NCI-H2107 (cell line): ENCODE results near the gene CACNG3.
A peak's percentile ranks its signal among the peaks of the same experiment; 100 is the strongest.
"Not testable (repeated sequence)": the region's sequence is repeated elsewhere in the genome, so short reads cannot be mapped to it uniquely, and the experiment has no call there.

Experiments used
- DNase-seq: peaks from one replicate; lab custom pipeline; 2025; lab: John Stamatoyannopoulos, UW

The CACNG3 gene

DNA sequence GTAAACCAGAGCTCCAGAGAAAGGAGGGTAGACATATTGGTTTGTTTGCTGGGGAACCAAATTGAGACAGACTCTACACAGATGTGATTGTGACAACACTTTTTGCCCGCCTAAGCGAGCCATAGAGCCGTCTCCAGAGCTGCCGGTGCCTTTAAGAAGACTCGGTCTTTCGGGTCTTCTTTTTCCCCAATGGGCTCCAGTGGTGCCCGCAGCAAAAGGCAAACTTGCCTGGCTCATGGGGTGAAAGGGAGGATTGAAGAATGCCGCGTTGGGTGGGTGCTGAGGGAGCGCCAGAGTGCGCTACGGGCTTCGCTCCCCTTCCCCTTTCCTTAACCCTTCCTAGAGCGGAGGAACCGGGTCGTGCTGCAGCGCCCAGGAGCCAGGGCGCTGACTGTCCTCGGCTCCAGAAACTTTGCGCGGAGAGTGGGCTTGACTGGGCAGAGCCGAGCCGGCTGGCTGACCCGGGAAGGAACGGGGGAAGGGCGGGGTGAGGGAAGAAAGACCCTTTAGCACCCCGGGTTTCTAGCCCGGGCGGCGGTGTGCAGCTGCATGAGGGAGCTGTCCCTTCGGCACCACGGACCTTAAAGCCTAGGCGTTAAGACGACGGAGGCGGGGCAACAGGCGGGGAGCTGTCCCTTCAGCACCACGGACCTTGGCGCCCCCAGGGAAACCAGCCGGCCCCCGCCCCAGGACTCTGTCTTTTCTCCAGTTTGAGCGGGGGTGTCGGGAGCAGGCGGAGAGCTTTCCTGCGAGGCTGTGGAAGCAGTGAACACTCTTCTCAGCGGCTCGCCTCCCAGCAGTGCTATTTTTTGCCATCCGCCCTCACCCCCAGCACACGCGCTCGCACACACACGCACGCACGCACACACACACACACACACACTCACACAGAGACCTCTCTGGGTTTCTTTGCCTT is at the start of gene CACNG3:
CACNG3 (plus strand) TSS at position 880 of the 916 bp plus-strand sequence. CDS start 420 bp downstream, outside the sequence.
- no peak for DNase-seq

DNA sequence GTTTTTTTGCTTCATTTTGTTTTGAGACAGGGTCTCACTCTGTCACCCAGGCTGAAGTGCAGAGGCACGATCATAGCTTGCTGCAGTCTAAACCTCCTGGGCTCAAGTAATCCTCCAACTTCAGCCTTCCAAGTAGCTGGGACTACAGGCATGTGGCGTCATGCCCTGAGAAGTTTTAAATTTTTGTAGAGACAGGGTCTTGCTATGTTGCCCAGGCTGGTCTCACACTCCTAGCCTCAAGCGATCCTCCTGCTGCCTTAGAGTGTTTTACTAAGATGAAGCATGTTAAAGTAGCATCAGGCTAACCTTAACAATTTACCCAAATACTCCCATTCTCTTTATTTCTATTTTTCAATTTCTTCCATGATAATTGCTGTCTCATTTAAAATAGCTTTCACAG is 49.2 kb upstream of the CACNG3 start:
- no peak for DNase-seq

DNA sequence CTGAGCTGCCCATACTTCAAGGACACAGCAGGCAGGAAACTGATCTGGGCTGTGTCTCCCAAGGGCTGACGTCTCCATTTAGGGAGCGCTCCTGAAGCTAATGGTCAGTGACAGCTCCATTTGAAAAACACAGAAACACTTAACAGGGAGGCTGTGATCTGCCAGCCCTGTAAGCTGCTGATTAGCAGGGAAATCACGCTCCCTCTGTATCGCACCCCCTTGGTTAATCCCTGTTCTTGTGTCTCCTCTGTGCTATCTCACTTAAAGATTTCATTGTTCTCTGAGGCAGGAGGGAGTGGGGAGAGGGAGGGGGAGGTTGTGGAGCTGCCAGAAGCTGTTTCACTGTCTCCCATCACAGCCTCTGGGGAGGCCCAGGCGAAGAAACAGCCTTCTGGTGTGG is 47.4 kb upstream of the CACNG3 start:
- no peak for DNase-seq

GRCh38 chr16:24214992-24215391 is 41.1 kb upstream of the CACNG3 start:
- DNase-seq, result no peak

DNA sequence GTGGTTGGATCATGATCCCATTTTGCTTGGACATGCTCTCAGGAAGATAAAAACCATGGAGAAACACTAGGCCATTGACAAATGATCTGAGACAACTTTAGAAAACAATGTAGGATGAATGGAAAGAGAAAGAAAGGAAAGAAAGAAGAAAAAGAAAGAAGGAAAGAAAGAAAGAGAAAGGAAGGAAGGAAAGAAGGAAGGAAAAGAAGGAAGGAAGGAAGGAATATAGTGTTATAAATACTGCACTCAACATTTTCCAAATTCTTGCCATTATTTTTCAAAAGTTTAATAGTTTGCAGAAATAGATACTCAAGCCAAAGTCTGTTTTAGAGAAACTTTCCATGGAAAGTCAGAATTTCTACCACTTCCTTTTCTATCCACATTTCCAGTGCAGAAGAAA is 39.2 kb upstream of the CACNG3 start:
- DNase-seq, result no peak

DNA sequence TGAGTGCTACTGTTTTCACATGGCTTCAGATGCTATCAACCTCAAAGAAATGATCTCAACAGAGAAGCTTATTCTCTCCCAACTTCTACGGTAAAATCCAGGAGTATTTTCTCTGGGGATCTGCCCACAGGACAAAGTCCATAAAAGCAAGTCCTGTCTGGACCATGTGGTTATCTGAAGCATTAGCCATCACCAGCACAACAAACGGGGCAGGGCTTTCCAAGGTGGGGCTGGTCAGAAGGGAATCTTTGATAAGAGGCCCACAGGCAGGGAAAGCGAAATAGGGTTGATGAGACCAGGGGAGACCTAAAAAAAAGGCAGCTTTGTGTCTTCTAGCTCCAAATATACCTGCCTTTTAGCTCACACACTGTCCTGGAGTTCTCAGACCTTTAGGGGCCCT is 38.7 kb upstream of the CACNG3 start:
- no peak for DNase-seq

DNA sequence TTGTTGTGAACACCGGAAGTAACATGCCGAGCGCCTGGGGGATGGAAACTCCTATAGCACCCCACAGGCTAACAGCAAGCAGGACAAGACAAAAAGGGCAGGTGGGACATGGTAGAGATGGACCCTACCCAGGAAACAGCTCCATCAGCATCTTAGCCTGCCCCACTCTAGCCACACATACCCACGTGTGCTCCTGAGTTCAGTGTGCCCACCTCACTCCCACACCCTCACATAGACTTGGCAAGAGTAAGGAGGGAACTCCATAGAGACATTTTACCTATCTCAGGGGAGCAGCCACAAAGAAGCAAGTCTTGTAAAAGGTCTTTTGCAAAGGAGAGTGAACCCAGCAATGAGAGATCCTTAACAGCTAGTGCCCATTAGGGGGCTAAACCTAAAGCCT is 37.8 kb upstream of the CACNG3 start:
- no peak for DNase-seq

- no peak for DNase-seq
These were observed 34.9 kb upstream of the CACNG3 start for GRCh38 chr16:24221219-24221618.

- DNase-seq, result no peak
These were observed 27.6 kb upstream of the CACNG3 start for GRCh38 chr16:24228514-24228913.

GRCh38 chr16:24232936-24233335 is 23.2 kb upstream of the CACNG3 start:
- no peak for DNase-seq

DNA sequence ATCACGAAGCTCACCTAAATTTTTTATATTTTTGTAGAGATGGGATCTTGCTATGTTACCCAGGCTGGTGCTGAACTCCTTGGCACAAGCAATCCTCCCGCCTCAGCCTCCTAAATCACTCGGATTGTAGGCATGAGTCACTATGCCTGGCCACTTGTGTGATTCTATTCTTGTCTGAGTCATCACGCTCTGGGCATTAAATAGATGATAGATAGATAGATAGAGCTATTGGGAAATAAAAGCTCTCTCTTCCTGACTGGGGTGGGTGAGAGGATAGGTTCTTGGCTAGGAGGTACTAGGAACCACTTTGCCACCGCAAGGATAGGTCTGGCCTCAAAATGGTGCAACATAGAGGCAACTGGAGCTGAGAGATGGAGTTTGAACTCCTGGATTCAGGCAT is 21.4 kb upstream of the CACNG3 start:
- DNase-seq, result no peak

DNA sequence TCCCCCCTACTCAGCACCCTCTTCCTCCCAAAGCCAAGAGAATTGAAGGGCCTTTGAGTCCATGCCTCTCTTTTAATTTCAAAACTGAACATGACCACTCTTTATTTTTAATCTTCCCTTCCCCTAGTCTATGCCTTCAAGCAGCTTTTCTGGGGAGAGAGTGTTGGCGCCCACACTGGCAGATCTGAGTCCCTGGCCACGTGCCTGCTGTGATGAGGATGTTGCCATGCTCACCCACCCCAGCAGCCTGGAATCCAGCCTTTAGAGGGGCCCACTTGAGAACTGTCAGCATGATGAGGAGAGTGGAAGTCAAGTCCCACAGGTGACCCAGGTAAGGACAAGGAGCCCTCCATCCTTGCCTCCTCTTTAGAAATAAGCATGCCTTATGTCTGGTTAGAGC is 20.3 kb upstream of the CACNG3 start:
- no peak for DNase-seq

DNA sequence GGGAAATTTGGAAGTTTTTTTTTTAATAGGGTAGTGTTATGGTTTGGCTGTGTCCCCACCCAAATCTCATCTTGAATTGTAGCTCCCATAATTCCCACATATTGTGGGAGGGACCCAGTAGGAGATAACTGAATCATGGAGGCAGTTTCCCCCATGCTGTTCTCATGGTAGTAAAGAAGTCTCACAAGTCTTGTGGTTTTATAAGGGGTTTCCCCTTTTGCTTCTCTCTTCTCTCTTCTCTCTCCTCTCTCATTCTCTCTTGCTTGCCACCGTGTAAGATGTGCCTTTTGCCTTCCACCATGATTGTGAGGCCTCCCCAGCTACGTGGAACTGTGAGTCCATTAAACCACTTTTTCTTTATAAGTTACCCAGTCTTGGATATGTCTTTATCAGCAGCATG is 17.3 kb upstream of the CACNG3 start:
- DNase-seq, result not testable (repeated sequence)

DNA sequence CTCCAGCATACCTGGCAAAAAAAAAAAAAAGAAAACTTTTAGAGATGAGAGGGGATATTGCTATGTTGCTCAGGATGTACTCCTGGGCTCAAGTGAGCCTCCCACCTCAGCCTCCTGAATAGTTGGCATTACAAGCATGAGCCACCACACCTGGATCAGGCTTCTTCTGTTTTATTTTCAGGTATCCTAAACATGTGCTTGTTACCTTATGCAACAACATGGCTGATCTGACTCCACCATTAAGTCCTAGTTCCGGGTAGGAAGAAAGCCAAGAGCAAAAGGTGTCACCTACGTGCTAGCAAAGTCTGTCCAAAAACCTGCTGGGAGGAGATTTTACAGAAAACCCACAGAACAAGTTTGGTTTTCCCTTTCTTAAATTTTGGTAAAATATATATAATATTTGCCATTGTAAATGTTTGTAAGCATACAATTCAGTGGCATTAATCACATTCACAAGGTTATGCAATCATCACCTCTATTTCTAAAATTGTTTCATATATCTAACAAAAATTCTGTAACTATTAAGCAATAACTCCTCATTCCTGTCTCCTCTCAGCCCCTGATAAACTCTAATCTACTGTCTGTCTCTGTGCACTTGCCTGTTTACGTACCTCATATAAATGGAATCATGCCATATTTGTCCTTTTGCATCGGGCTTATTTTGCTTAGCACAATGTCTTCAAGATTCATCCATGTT is 9.1 kb upstream of the CACNG3 start:
- no peak for DNase-seq

DNA sequence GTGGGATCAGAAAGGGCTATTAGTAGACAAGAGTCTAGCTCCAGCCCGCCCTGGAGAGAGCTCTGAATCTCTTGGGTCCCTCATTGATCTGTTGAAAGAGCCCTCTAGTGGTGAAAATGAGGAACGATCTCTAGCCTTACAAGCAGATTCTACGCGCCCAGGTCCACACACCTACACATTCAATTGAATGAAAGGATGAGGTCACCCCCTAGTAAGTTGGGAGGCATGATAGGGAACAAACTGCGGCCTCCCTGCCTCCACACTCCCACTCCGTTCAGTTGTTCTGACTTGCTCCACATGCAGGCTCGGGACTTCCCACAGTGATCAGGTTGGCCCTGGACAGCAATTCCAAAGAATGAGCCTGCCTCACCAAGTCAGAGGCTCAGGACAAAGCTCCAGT is 2.9 kb upstream of the CACNG3 start:
- peak; percentile 1 for DNase-seq

DNA sequence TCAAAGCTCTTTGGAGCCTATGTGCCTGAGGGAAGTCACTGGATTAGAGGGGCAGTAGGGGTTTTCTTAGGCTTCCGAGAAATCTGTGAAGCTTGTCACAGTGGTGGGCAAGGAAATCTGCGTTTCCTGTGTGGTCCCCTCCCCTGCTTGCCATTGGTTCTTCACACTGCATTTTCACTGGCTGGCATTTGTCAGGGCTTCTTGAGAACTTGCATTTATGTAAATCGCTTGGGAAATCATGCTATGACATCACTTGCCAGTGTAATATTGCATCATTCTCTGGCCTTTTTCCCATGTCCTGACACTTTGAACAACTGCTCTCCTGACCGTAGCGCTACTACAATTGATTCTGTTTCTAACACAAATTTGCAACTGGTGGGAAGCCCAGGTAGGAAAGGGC is 1.8 kb downstream of the CACNG3 start:
- DNase-seq, result no peak

DNA sequence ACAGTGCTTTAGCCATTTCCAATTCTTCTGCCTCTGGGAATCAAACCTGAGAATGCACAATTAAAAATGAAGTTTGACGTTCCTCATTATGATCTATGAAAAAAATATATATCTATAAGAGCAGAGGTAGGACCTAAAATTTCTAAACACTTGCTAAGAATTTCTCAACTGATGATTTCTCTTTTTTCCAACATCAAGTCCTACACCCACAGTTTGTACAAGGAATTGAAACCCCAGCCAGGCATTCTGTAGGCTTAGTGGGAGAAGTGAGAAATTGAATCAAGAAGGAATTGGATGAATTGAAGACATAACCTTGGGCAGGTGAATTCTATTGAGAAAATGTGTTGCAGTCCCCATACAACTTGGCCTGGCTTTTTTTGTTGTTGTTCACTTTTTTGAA is 2.7 kb downstream of the CACNG3 start:
- DNase-seq, result no peak

DNA sequence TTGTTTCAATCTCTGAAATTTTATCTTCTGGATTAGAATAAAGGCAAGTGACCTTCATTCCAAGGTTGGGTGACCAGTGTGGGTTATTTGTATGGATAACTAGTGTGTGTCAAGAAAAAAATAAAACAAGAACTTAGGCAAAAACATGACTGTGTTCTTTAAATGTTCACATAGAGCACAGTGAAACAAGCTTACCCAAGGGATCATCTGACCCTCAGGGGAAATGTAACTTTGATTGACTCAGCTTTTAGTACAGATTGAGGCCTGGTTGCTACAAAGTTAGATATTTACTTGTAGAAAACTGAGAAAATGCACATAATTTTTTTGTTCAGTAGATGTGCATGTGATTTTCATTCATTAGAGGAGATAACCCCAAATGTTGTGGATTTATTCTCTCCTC is 6.7 kb downstream of the CACNG3 start:
- DNase-seq, result no peak

- DNase-seq, result no peak
These were observed 14.7 kb downstream of the CACNG3 start for GRCh38 chr16:24270721-24271442.

DNA sequence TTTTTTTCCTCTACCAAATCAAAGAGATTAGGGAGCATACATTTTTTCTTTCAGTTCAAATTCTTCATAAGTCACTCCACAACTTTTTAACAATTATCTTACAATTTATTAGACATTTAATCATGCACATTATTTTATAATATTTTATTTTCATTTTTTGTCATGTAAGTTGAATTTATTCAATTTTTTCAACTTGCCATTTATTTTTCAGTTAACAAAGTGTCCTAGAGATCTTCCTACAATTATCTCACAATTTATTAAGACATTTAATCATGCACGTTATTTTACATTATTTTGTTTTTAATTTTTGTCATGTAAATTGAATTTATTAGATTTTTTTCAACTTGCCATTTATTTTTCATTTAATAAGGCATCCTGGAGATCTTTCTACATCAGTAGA is 16.2 kb downstream of the CACNG3 start:
- no peak for DNase-seq

- no peak for DNase-seq
These were observed 17.5 kb downstream of the CACNG3 start for GRCh38 chr16:24273508-24274182.

DNA sequence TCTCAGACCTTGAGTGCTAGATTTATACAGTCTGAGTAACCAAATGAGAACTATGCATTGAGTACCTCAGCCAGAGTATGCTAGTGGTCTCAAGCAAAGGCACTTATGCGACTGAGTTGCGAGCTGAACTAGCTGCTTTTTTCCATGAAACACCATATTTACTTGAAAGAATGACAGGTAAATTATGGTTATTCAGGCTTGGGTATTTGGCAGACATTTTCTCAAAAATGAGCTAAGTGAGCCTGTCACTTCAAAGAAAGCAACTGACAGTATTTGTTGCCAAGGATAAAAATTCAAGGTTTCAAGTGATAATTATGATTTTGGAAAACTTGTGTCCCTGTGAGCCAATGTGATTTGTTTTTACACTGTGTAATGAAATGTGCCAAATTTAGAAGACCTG is 19.3 kb downstream of the CACNG3 start:
- no peak for DNase-seq
